Retinal pigment epithelial cell (primary cell): ENCODE measurements around the gene UNC13C.

ENCODE experiments used
- DNase-seq: peaks from one replicate; pipeline ENCODE4 v3.0.0-alpha.2; 2010; ENCODE audit warnings: low read depth
- H3K4me3 ChIP-seq: 2 replicates; pipeline ENCODE4 v1.5.1; 2011; ENCODE audit warnings: mild to moderate bottlenecking, low read length, control low read depth, moderate library complexity
- CTCF ChIP-seq: conservative IDR thresholded peaks from 2 replicates; pipeline ENCODE4 v1.5.1; 2011; ENCODE audit warnings: low read depth, low read length, control low read depth, inconsistent platforms

The UNC13C gene

GRCh38 chr15:54212635-54213034 lies 234.4 kb downstream of the UNC13C start:
- no peak for DNase-seq
- no peak for TF ChIP-seq CTCF

GRCh38 chr15:54226455-54226854 lies 248.2 kb downstream of the UNC13C start:
- DNase-seq: no peak
- H3K4me3 ChIP-seq: no peak overlapping the region
- no peak for TF ChIP-seq CTCF

More at GRCh38 chr15:54212635-54213034, 234.4 kb downstream of the UNC13C start:
- no peak overlapping the region for H3K4me3 ChIP-seq

- TF ChIP-seq CTCF: no peak
- no peak overlapping the region for H3K4me3 ChIP-seq
- no peak for DNase-seq
Measured at GRCh38 chr15:54227569-54227968, 249.3 kb downstream of the UNC13C start.

- no peak for DNase-seq
- no peak overlapping the region for H3K4me3 ChIP-seq
- TF ChIP-seq CTCF: no peak
Measured at GRCh38 chr15:54250326-54250725, 272.1 kb downstream of the UNC13C start.

GRCh38 chr15:54256190-54256589 lies 277.9 kb downstream of the UNC13C start:
- no peak for TF ChIP-seq CTCF
- no peak overlapping the region for H3K4me3 ChIP-seq
- no peak for DNase-seq

GRCh38 chr15:54273928-54274327 lies 295.7 kb downstream of the UNC13C start:
- no peak for DNase-seq
- no peak for TF ChIP-seq CTCF
- H3K4me3 ChIP-seq: no peak overlapping the region

- no peak for DNase-seq
- no peak overlapping the region for H3K4me3 ChIP-seq
- no peak for TF ChIP-seq CTCF
Measured at GRCh38 chr15:54277834-54278233, 299.6 kb downstream of the UNC13C start.
